Naive B cell (primary cell): Measurements from ENCODE around the gene KIAA0513. TPM values are rescaled to one million over a fixed set of nuclear protein-coding genes. Genes with fewer than 3 reads are reported as not detected.
"Not testable (repeated sequence)": the region's sequence is repeated elsewhere in the genome, so short reads cannot be mapped to it uniquely, and the experiment has no call there.

ENCODE experiments used
- ATAC-seq, 2 donors: fragments of 150-1000 bp; cut with Tn5 transposase; 2 replicates each; pipeline ENCODE4 v1.10.0; 2021; ENCODE audit warnings: low read depth in 2 of 2, mild to moderate bottlenecking in 2 of 2, moderate library complexity in 2 of 2
- DNase-seq: peaks from one replicate; pipeline ENCODE4 v3.0.0; 2022
- H3K27ac Mint-ChIP-seq, 6 donors: one replicate each; pipeline ENCODE4 v1.8.0; 2020 to 2022; ENCODE audit warnings: mild to moderate bottlenecking in 6 of 6, mixed read lengths in 6 of 6, moderate library complexity in 5 of 6, inconsistent platforms in 2 of 6
- H3K27me3 Mint-ChIP-seq, 3 donors: one replicate each; pipeline ENCODE4 v1.8.0; 2021 to 2022; ENCODE audit warnings: mixed read lengths in 3 of 3, mild to moderate bottlenecking in 1 of 3
- H3K36me3 Mint-ChIP-seq, 2 donors: one replicate each; pipeline ENCODE4 v1.8.0; 2020 to 2022; ENCODE audit warnings: mixed read lengths in 2 of 2, inconsistent platforms in 1 of 2, mild to moderate bottlenecking in 1 of 2
- H3K4me1 Mint-ChIP-seq, 3 donors: one replicate each; pipeline ENCODE4 v1.8.0; 2020 to 2022; ENCODE audit warnings: mixed read lengths in 3 of 3, inconsistent platforms in 1 of 3, mild to moderate bottlenecking in 1 of 3, moderate library complexity in 1 of 3
- H3K4me3 Mint-ChIP-seq, 8 donors: one replicate each; pipeline ENCODE4 v1.8.0; 2020 to 2022; ENCODE audit warnings: mild to moderate bottlenecking in 8 of 8, mixed read lengths in 8 of 8, moderate library complexity in 8 of 8, inconsistent platforms in 2 of 8
- H3K9me3 Mint-ChIP-seq, 7 donors: one replicate each; pipeline ENCODE4 v1.8.0; 2020 to 2022; ENCODE audit warnings: mixed read lengths in 7 of 7, mild to moderate bottlenecking in 5 of 7, inconsistent platforms in 2 of 7, moderate library complexity in 1 of 7
- polyA plus RNA-seq, 6 donors: library from polyadenylated mRNA; unstranded; fragments of 300-500 nt; fragmentation: Illumina TruSeq; gene quantifications; one replicate each; pipeline ENCODE4 v1.2.3, GENCODE V29; 2021; ENCODE audit warnings: low read depth in 6 of 6

The KIAA0513 gene
- polyA plus RNA-seq, 6 donors from 2014 or later: 0.89 to 3.1 (median 1.3) TPM

- H3K36me3 Mint-ChIP-seq: no peaks in the 10 kb centered on the region
- no peak for DNase-seq
- no peak for ATAC-seq
- peak overlapping the region; percentile 82 to 95 (median 91) for H3K4me3 Mint-ChIP-seq
- H3K27me3 Mint-ChIP-seq: peaks cover 0 to 13% (median 4%) of the 10 kb centered on the region in 3 donors
- H3K27ac Mint-ChIP-seq: peak overlapping the region in 4 of 6 donors; percentile 47 to 76 (median 70)
- no peaks in the 10 kb centered on the region for H3K9me3 Mint-ChIP-seq
- H3K4me1 Mint-ChIP-seq: peaks cover 21 to 41% (median 37%) of the 10 kb centered on the region in 3 donors
These were observed 892 bp upstream of the KIAA0513 start for GRCh38 chr16:85026703-85027102.

DNA sequence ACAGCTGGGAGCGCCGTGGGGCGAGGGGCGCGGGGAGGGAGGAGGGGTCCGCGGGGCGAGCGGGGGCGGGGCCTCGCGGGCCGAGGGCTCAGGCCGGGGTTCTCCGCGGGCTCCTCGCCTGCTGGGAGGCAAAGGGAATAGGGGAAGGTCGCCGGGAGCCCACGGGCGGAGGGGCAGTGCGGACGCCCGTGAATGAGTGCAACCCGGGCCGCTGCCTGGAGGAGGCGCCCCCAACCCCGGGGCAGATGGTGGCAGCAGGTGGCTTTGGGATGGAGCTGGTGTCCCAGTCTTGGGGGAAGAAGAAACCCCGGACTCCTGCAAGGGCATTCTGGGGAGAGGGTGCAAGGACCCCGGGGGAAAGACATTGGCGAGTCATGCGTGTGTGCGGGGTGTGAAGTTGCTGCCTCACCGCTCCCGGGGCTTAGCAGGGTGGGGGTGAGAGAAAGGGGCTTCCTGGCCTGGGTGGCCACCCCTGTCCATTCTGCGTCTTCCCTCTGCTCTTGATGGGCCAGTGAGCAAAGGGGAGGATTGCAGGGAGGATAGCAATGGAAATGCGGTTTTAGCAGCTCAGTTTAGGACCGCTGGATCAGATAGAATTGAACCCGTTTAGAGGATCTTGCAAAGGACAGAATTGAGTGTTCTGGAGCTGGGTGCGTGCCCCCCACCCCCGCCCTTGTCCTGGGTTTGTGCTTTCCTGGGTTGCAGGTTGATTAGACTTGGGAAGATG, 526 bp downstream of the KIAA0513 start:
- ATAC-seq: peak; percentile 32 to 35
- DNase-seq: no peak
- Mint-ChIP-seq H3K27me3 (peaks cover 0 to 13% (median 4%) of the 10 kb centered on the region in 3 donors), H3K36me3 (no peaks in the 10 kb centered on the region), H3K9me3 (no peaks in the 10 kb centered on the region), H3K27ac (peak overlapping the region; percentile 70 to 96 (median 90)), H3K4me1 (peaks cover 21 to 41% (median 37%) of the 10 kb centered on the region in 3 donors), H3K4me3 (peak overlapping the region; percentile 82 to 95 (median 90))

DNA sequence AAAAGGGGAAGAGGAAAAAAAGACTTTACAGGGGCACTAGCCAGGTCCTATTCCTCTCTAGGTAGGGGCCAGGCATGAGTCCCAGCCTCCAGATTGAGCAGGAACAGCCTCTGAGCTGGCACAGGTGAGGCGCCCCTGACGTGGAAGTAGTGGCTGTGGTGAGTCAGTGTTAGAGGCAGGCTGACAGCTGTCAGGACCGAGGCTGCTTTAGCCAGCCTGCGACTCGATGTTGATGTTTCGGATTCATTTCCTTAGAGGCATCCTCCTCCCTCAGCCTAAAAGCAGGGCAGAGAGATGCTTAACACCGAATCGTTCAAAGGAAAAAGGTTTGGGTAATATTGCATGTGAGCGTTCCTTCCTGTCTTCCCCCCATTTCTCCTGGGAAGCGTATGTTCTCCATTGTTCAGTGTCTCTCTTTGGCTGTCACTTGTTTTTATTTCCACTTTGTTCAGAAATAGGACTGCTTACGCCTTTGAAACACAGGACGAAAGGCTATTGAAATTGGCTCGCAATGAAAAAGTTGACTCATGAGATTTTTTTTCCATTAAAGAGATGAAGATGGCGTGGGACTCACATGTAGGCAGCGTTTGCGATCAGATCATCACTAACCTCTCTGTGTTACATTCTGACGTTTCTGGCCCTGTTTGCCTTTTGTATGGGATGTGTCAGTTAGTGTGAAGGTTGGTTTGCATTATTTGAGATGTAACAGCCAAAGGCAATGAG, 1.3 kb downstream of the KIAA0513 start:
- Mint-ChIP-seq H3K27me3 (peaks cover 0 to 15% (median 4%) of the 10 kb centered on the region in 3 donors), H3K4me3 (peak overlapping the region; percentile 82 to 95 (median 90)), H3K36me3 (no peaks in the 10 kb centered on the region), H3K27ac (peak overlapping the region in 4 of 6 donors; percentile 34 to 96 (median 87)), H3K9me3 (no peaks in the 10 kb centered on the region), H3K4me1 (peaks cover 21 to 41% (median 37%) of the 10 kb centered on the region in 3 donors)
- ATAC-seq: peak; percentile 7 to 21
- no peak for DNase-seq

DNA sequence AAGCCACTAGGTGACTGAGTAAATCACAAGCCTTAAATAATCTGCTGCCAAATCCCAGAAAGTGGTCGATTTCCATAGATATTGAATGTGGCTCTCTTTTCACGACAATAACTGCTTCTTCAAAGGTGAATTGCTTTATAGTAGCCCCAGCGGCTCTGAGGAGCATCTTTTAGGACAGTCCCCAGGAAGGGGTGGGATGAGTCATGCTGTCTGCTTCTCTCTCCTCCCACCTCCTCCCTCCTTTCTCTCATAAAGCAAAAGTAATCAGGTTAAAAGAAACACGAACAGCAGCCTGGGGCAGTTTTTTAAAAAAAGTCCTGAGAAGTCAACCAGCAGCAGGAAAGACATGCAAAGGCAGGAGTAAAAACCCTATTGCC, 1.8 kb downstream of the KIAA0513 start:
- peak overlapping the region in 6 of 8 donors; percentile 12 to 91 (median 85) for H3K4me3 Mint-ChIP-seq
- H3K27me3 Mint-ChIP-seq: peaks cover 0 to 21% (median 4%) of the 10 kb centered on the region in 3 donors
- peak overlapping the region in 1 of 6 donors; percentile 90 for H3K27ac Mint-ChIP-seq
- DNase-seq (no peak), ATAC-seq (no peak)
- no peaks in the 10 kb centered on the region for H3K9me3 Mint-ChIP-seq
- H3K36me3 Mint-ChIP-seq: no peaks in the 10 kb centered on the region
- peaks cover 21 to 39% (median 35%) of the 10 kb centered on the region in 3 donors for H3K4me1 Mint-ChIP-seq

DNA sequence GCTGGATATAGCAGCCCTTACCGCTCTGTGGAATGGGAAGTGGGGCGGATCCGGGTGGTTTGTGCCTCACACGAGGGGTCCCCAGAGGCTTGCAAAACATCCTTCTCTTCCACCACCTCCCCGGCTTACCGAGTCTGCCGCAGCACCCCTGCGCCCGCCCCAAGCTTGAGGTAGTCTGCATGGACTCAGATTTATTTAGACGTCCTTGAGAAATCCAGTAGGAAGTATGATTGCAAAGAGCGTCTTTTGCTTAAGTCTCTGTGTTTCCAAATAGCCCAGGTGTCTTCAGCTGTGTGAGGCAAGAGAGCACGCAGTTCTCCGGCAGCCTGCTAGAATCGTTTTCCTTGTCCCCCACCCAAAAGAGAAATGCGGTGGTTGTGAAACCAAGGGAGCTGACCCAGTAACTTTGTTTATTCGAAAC, 2.4 kb downstream of the KIAA0513 start:
- Mint-ChIP-seq H3K36me3 (no peaks in the 10 kb centered on the region), H3K9me3 (no peaks in the 10 kb centered on the region), H3K4me1 (peaks cover 21 to 36% (median 32%) of the 10 kb centered on the region in 3 donors), H3K27me3 (peaks cover 0 to 22% (median 4%) of the 10 kb centered on the region in 3 donors), H3K4me3 (peak overlapping the region in 1 of 8 donors; percentile 59), H3K27ac (peak overlapping the region in 1 of 6 donors; percentile 57)
- DNase-seq (no peak), ATAC-seq (no peak)

- Mint-ChIP-seq H3K27ac (peak overlapping the region in 1 of 6 donors; percentile 60), H3K9me3 (no peaks in the 10 kb centered on the region), H3K27me3 (peaks cover 0 to 22% (median 9%) of the 10 kb centered on the region in 3 donors), H3K4me3 (peak overlapping the region in 1 of 8 donors; percentile 12), H3K4me1 (peaks cover 14 to 24% (median 20%) of the 10 kb centered on the region in 3 donors), H3K36me3 (no peaks in the 10 kb centered on the region)
- DNase-seq (no peak), ATAC-seq (no peak)
These were observed 3.9 kb downstream of the KIAA0513 start for GRCh38 chr16:85031451-85031850.

DNA sequence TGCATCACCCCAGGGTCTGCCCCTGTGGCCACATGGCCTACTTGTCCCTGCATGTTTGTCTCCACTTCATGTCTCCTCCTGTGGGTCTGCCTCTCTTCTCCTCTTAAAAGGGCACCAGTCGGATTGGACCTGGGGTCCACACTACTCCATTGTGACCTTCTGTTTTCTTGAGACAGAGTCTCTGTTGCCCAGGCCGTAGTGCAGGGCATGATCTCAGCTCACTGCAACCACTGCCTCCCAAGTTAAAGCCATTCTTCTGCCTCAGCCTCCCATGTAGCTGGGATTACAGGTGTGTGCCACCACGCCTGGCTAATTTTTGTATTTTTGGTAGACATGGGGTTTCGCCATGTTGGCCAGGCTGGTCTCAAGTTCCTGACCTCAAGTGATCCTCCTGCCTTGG, 4.6 kb downstream of the KIAA0513 start:
- DNase-seq, ATAC-seq, H3K36me3 Mint-ChIP-seq, H3K27ac Mint-ChIP-seq, H3K4me3 Mint-ChIP-seq, H3K9me3 Mint-ChIP-seq: not testable (repeated sequence)
- H3K27me3 Mint-ChIP-seq: peaks cover 0 to 22% (median 12%) of the 10 kb centered on the region in 3 donors
- H3K4me1 Mint-ChIP-seq: peaks cover 9 to 17% (median 15%) of the 10 kb centered on the region in 3 donors

DNA sequence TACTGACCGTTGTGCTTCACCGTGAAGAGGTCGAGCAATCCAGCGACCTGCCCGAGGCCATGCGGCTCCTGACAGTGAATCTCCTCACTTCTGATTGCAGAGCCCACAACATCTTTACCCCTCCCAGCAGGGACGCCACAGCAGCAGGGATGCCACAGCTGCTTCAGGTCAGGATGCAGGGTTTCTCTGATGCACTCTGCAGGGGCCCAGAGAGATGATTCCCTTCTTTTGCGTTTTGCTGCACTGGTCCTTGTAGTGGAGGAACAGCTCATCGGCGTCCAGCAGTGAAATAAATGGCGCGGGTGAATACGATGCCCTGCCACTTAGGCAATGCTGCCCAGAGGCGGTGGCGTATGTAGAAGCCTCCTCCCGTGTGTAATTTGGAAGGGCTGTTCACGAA, 5.6 kb downstream of the KIAA0513 start:
- Mint-ChIP-seq H3K27ac (no peak overlapping the region), H3K36me3 (no peaks in the 10 kb centered on the region), H3K4me1 (peaks cover 6 to 14% (median 6%) of the 10 kb centered on the region in 3 donors), H3K4me3 (no peak overlapping the region), H3K9me3 (no peaks in the 10 kb centered on the region), H3K27me3 (peaks cover 0 to 19% (median 12%) of the 10 kb centered on the region in 3 donors)
- DNase-seq (no peak), ATAC-seq (no peak)

DNA sequence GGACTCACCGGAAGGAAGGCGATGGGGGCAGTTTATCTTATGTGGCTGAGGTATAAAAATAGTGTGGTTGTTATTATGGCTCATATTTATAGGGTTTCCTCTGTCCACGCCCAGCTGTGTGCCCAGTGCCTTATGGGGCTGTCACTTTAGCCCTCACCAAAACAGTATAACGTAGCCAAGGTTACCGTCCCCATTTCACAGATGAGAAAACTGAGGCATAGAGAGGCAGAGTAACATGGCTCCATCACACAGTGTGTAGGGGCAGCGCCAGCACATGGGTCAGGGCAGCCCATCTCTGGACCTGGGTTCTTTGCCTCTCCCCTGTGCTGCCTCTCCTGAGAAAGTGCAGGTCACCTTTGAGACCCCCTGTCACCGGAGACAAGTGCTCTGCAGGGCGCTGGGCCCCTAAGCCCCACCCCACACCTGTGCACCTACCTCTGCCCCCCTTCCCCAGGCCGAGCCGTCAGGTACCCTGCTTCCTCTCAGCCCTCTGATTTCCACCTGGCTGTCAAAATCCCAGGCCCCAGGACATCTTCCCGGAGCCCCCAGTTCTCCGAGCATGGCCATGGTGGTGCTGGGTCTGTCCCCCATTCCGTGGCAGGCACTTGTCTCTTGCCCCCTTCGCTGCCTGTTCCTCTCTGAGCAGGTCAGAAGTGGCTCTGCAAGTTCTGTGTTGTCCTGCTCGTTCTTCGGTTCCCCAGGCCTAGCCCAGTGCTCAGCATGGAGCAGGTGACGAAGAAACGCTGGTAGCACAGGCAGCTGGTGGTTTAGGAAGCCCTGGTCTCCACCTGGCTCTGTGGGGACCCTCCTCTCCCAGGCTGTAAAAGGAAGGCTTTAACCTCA, 7.2 kb downstream of the KIAA0513 start:
- no peaks in the 10 kb centered on the region for H3K9me3 Mint-ChIP-seq
- DNase-seq (no peak), ATAC-seq (no peak)
- no peak overlapping the region for H3K4me3 Mint-ChIP-seq
- H3K36me3 Mint-ChIP-seq: no peaks in the 10 kb centered on the region
- H3K27me3 Mint-ChIP-seq: peaks cover 0 to 12% (median 12%) of the 10 kb centered on the region in 3 donors
- H3K4me1 Mint-ChIP-seq: no peaks in the 10 kb centered on the region
- peak overlapping the region in 2 of 6 donors; percentile 7 to 85 for H3K27ac Mint-ChIP-seq

DNA sequence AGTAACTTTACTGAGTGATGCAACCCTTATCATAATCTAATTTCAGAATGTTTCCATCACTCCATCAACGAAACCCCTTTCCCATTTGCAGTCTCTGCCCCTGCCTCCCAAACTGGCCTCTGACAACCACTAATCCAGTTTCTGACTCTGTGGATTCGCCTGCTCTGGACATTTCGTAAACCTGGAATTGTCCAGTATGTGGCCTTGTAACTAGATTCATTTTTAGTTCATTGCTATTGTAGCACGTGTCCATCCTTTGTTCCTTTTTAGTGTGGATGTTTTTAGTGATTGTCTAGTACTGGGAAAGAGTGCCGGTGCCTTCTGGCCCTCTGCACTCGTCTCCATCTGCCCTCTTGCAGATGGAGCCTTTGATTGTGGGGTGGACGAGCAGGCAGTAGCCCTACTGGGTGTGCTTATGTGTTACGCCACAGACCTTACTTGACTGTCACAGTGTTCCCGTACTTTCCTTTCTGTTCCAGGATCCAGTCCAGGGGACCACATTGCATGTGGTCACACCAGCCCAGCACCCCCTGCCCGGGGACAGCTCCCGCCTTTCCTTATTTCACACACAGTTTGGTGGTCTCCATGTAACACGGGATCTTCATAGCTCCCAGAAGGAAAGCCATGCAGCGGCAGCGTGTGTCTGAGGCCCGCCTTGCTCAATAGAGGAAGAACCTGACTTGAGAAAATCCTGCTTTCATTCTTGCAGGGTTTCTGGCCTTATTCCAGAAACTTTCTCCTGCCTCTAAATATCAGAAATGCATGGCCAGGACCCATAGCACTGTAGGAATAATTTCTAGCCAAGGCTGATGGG, 8.8 kb downstream of the KIAA0513 start:
- H3K9me3 Mint-ChIP-seq: no peaks in the 10 kb centered on the region
- peak overlapping the region in 1 of 6 donors; percentile 67 for H3K27ac Mint-ChIP-seq
- H3K36me3 Mint-ChIP-seq: no peaks in the 10 kb centered on the region
- H3K4me1 Mint-ChIP-seq: no peaks in the 10 kb centered on the region
- ATAC-seq: no peak
- H3K4me3 Mint-ChIP-seq: peak overlapping the region in 1 of 8 donors; percentile 68
- peaks cover 0 to 11% (median 8%) of the 10 kb centered on the region in 3 donors for H3K27me3 Mint-ChIP-seq
- DNase-seq: no peak

DNA sequence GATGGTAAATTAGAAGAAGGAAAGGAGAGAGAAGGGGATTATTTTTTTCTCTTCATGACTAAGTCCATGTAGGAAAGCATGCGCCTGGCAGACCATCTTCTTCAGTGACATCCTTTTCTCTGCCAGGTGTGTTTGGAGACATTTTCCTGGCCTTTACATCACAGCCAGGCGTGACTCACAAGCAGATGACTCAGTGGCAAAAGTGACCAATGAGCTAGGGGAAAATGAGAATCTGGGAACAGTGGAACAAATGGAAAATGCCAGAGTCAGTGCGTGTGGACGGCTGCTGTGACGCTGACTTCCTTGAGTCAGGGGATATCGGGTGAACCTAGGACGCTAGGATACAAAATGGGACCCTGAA, 9.4 kb downstream of the KIAA0513 start:
- DNase-seq (no peak), ATAC-seq (no peak)
- Mint-ChIP-seq H3K4me3 (no peak overlapping the region), H3K27me3 (peaks cover 0 to 8% (median 8%) of the 10 kb centered on the region in 3 donors), H3K36me3 (no peaks in the 10 kb centered on the region), H3K27ac (peak overlapping the region in 1 of 6 donors; percentile 70), H3K4me1 (no peaks in the 10 kb centered on the region), H3K9me3 (no peaks in the 10 kb centered on the region)

DNA sequence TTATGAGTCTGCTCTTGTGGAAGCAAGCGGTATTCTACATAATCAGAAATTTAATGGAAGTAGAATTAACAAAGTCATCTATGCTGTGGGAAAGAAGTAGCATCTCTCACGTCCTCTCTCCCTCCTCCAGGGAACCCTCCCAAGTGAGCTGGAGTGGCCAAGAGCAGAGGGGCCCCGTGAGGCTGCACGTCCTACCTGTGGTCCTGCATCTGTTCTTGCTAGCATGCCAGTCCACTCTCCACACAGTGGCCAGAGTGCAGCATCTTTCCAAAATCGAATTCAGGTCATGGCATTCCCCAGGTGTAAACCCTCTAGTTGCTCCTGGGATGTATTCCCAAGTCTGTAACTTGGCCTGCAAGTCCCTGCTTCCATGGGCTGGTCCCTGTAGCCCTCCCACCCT, 10.1 kb downstream of the KIAA0513 start:
- Mint-ChIP-seq H3K27ac (no peak overlapping the region), H3K4me1 (no peaks in the 10 kb centered on the region), H3K9me3 (no peaks in the 10 kb centered on the region), H3K4me3 (no peak overlapping the region), H3K27me3 (peaks cover 0 to 8% (median 8%) of the 10 kb centered on the region in 3 donors), H3K36me3 (no peaks in the 10 kb centered on the region)
- no peak for ATAC-seq
- DNase-seq: no peak
